ENCODE measurements around the gene PRKAB1. TPM values are rescaled to one million over a fixed set of nuclear protein-coding genes. Genes with fewer than 3 reads are reported as not detected.

Gene PRKAB1
- total RNA-seq, 2 donors from 2014 or later = 52.3 to 63.7 TPM

DNA sequence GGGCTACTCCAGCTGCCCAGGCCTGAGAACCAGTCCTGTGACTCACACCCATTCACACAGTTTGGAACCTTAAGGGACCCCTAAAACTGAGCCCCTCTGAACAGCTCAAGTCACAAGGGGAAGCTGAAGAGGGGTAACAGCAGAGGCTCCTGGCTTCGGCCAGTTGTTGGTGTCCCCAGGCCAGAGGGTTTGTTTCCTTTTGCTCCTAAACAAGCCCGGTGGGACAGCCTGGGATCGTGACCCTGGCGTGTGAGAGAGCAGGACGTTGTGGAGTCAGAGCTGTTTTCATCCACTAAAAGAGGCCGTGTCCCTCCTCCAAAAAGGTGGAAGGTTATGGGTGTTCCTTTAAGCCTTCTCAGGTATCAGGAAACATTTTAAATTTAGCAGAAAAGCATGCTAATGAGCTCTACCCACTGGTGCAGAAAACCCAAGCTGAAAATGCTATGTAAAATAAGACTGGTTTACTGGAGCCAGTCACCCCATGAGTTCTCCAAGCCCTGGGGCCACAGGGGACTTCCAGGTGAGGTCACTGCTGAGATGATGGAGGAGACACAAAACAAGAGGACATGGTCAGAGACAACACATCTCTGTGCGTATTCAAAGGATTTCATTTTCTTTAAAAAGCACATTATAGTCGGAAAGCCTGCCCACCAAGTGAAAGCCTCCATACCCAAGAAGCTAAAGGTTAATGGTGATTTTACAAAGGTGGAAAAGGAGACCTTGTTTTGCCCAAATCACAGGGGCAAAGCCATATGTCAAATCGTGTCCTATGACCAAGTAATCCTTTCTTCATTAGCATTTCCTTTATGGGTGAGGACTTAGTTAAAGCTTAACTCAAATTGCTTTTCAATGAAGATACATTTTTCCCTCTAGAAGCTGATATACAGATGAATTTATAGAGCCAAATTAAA is 14.1 kb downstream of the PRKAB1 start:
- peak overlapping the region in 1 of 2 donors; percentile 33 for H3K4me3 Mint-ChIP-seq
- H3K4me1 Mint-ChIP-seq (ENCODE audit: low read depth) = peaks cover 17% of the 10 kb centered on the region
- peaks cover 4 to 17% of the 10 kb centered on the region in 2 donors for H3K36me3 Mint-ChIP-seq (ENCODE audit: insufficient read depth in 2 of 2)
- no peaks in the 10 kb centered on the region for H3K9me3 Mint-ChIP-seq
- ATAC-seq (replicated peaks in 1 of 2) (peak; percentile 66 to 79), DNase-seq (peak in 1 of 2 donors; percentile 31)
- peak overlapping the region; percentile 89 for H3K27ac Mint-ChIP-seq
- H3K27me3 Mint-ChIP-seq (ENCODE audit: low read depth) = no peaks in the 10 kb centered on the region

DNA sequence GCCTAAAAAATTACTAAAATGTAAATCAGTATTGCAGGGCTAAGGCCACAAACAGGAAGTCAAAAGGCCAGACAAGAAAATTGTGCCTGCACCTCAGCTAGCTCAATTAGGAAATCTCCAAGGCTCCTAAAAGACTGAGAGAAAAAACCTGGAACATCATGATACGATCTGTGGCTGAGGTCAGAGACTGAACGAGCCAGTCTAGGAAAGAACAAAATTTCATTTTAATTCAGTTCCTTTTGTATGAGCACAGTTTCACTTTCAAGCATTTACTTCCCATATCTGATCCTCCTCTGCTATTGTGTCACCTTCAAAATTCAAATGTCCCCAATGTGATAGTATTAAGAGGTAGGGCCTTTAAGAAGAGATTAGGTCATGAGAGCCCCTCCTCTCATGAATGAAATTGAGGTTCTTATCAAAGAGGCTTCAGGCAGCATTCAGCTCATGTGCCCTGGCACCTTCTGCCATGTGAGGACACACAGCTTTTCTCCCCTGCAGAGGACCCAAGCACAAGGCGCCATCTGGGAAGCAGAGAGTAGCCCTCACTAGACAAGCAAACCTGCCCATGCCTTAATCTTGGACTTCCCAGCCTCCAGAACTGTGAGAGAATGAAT is 14.8 kb downstream of the PRKAB1 start:
- H3K9me3 Mint-ChIP-seq = no peaks in the 10 kb centered on the region
- peak overlapping the region; percentile 89 for H3K27ac Mint-ChIP-seq
- peak in 1 of 2 donors; percentile 40 for ATAC-seq (replicated peaks in 1 of 2)
- no peaks in the 10 kb centered on the region for H3K27me3 Mint-ChIP-seq (ENCODE audit: low read depth)
- H3K36me3 Mint-ChIP-seq (ENCODE audit: insufficient read depth in 2 of 2) = peaks cover 4 to 15% of the 10 kb centered on the region in 2 donors
- no peak overlapping the region for H3K4me3 Mint-ChIP-seq
- peaks cover 17% of the 10 kb centered on the region for H3K4me1 Mint-ChIP-seq (ENCODE audit: low read depth)
- no peak for DNase-seq

DNA sequence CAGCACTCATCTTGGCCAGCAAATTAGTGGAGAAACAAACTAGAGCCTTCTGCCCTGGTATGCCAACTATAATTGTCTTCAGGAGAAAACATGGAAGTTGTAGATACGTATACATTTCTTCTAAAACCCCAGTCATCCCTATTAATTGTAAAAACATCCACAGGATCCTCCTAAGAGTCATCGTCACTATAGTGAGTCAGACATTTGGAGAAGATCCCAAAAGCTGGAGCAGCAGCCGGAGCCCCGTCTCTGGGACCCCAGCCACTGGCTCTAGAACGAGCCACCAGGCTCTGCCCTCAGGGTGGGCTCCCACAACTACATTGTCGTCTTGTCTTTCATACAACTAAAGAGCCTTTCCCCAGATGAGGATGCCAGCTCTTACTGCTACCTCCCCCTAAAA is 15.5 kb downstream of the PRKAB1 start:
- Mint-ChIP-seq H3K27me3 (ENCODE audit: low read depth) (no peaks in the 10 kb centered on the region), H3K4me3 (no peak overlapping the region), H3K4me1 (ENCODE audit: low read depth) (peaks cover 17% of the 10 kb centered on the region), H3K36me3 (ENCODE audit: insufficient read depth in 2 of 2) (peaks cover 4 to 9% of the 10 kb centered on the region in 2 donors), H3K9me3 (no peaks in the 10 kb centered on the region), H3K27ac (no peak overlapping the region)
- ATAC-seq (replicated peaks in 1 of 2) (no peak), DNase-seq (no peak)

DNA sequence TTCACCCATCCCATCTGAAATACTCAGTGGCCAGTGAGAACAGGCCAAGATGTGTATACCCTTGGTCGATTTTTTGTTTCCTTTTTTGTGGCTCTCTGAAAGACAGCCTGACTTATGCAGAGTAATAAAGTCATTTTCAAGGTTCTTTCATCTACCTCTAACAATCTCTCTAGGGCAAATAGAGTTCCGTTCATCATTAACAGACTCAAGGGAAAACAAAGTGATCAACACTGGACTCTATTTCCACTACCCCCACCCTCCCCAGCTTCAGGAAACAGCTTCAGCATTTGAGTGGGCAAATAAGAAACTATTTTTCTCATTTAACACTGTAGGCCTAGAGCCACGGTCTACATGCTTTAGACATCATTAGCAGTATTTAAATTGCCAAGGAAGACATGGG is 15.9 kb downstream of the PRKAB1 start:
- DNase-seq (no peak), ATAC-seq (replicated peaks in 1 of 2) (no peak)
- H3K4me3 Mint-ChIP-seq = no peak overlapping the region
- H3K27ac Mint-ChIP-seq = no peak overlapping the region
- peaks cover 17% of the 10 kb centered on the region for H3K4me1 Mint-ChIP-seq (ENCODE audit: low read depth)
- no peaks in the 10 kb centered on the region for H3K27me3 Mint-ChIP-seq (ENCODE audit: low read depth)
- peaks cover 3 to 6% of the 10 kb centered on the region in 2 donors for H3K36me3 Mint-ChIP-seq (ENCODE audit: insufficient read depth in 2 of 2)
- H3K9me3 Mint-ChIP-seq = no peaks in the 10 kb centered on the region

DNA sequence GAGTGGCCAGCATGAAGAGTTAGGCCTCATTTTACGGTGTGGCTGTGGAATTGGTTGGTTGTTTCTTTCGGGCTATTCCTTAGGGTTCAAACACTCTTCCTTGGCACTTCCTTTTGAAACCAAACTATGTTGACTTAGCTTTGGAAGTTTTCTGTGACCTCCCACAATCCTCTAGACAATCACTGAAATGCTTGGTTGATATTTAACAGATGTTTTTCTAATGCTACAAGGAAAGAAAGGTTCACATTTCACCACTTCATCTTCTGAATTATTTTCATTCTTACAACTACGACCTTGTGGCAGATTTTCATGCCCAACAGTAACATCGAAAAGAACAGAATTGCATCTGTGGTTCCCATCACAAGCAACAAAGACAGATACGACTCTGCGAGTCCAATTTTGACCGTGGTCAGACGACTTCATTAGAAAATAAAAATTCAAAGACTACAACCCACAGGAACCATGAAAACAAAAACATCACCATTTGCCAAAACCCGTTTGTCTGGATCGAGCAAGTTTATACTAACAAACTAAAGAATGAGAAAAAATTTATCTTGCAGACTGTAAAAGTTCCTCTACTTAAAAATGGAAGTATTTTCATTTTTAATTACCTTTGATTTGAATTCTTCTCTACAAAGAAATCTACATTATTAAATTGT is 16.9 kb downstream of the PRKAB1 start:
- H3K27me3 Mint-ChIP-seq (ENCODE audit: low read depth) = no peaks in the 10 kb centered on the region
- DNase-seq (no peak), ATAC-seq (replicated peaks in 1 of 2) (no peak)
- H3K4me3 Mint-ChIP-seq = no peak overlapping the region
- no peaks in the 10 kb centered on the region for H3K9me3 Mint-ChIP-seq
- H3K4me1 Mint-ChIP-seq (ENCODE audit: low read depth) = peaks cover 17% of the 10 kb centered on the region
- no peak overlapping the region for H3K27ac Mint-ChIP-seq
- H3K36me3 Mint-ChIP-seq (ENCODE audit: insufficient read depth in 2 of 2) = peaks cover 3 to 4% of the 10 kb centered on the region in 2 donors

DNA sequence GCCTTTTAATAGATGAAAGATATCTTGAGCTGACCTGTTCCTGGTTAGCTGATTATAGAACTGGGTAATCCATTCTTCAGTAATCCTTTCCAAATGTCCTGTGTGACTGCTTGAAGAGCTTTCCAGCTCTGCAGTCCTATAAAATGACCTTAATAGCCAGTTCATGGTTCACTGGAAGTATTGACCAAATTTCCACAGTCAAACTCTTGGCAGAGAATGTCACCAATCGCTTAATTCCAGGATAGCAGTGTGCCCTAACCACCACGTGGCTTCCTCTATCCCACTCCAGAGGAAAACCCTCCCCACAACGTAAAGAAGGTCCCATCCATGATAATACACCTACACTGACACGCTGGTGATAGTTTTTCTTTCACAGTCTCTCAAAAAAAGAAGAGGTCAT is 17.4 kb downstream of the PRKAB1 start:
- Mint-ChIP-seq H3K36me3 (ENCODE audit: insufficient read depth in 2 of 2) (peaks cover 2 to 3% of the 10 kb centered on the region in 2 donors), H3K27ac (peak overlapping the region; percentile 23)

DNA sequence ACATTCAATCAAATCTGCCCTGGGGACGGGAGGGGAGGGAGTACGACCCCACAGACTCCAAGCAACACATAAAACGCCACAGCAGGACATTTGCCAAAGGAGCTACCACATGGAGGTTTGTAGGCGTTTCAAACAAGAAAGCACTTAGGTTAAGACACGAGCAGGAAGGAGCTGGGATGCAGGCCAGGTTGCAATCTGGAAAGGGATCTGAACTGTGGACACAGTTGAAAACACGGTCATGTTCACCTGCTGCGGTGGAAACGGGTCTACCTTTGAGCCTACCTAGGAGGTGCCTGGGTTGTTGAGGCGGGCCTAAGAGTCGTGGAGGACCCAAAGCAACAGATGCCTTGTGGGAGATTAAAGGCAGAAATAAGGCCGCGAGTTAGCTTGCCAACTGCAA is 18.4 kb downstream of the PRKAB1 start:
- Mint-ChIP-seq H3K36me3 (ENCODE audit: insufficient read depth in 2 of 2) (peaks cover 2 to 3% of the 10 kb centered on the region in 2 donors), H3K27me3 (ENCODE audit: low read depth) (no peaks in the 10 kb centered on the region), H3K4me1 (ENCODE audit: low read depth) (peaks cover 17% of the 10 kb centered on the region), H3K9me3 (no peaks in the 10 kb centered on the region), H3K4me3 (no peak overlapping the region), H3K27ac (no peak overlapping the region)
- DNase-seq (no peak), ATAC-seq (replicated peaks in 1 of 2) (no peak)

More for the DNA sequence above, 17.4 kb downstream of the PRKAB1 start:
- no peak overlapping the region for H3K4me3 Mint-ChIP-seq
- ATAC-seq (replicated peaks in 1 of 2) (no peak), DNase-seq (no peak)
- no peaks in the 10 kb centered on the region for H3K9me3 Mint-ChIP-seq
- no peaks in the 10 kb centered on the region for H3K27me3 Mint-ChIP-seq (ENCODE audit: low read depth)
- H3K4me1 Mint-ChIP-seq (ENCODE audit: low read depth) = peaks cover 17% of the 10 kb centered on the region

DNA sequence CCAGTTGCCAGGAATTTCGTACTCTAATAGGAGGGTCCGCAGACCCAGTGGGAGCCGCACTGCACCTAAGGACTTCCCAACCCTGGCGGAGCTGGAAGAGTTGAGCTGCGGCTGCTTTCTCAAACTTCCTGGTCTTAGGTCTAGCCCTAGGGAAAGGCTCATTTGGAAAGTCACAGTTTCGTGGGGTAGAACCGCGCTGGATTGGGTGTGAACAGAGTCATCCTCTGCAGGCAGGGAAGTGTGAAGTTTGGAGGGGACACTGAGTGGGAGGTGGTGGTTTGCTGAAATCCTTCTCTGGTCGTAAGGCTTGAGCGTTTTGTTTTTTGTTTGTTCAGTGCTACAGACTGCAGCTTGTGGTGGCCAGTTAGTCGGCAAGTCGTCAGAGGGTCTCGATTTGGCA is 18.8 kb downstream of the PRKAB1 start:
- no peak overlapping the region for H3K4me3 Mint-ChIP-seq
- no peaks in the 10 kb centered on the region for H3K9me3 Mint-ChIP-seq
- H3K27me3 Mint-ChIP-seq (ENCODE audit: low read depth) = no peaks in the 10 kb centered on the region
- H3K36me3 Mint-ChIP-seq (ENCODE audit: insufficient read depth in 2 of 2) = peaks cover 2 to 3% of the 10 kb centered on the region in 2 donors
- no peak overlapping the region for H3K27ac Mint-ChIP-seq
- ATAC-seq (replicated peaks in 1 of 2) = no peak
- DNase-seq = no peak
- peaks cover 13% of the 10 kb centered on the region for H3K4me1 Mint-ChIP-seq (ENCODE audit: low read depth)

DNA sequence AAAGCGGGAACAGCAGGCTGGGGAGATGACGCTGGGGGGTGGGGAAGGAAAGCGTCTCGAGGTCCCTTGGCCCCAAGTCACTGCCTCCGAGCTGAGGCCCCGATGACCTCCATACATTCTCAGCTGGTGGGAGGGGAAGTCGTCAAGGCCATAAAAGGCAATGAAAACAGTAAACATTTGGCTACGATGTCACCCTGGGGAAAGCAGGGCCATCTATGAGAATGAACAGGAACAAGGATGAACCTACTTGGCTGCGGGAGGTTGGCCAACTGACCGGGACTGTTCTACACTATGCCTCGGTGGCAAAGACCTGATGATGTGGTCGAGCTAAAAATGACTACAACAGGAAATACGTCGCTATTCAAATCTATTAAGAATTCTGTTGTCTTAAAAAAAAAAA is 19.5 kb downstream of the PRKAB1 start:
- DNase-seq (no peak), ATAC-seq (replicated peaks in 1 of 2) (no peak)
- peaks cover 6% of the 10 kb centered on the region for H3K4me1 Mint-ChIP-seq (ENCODE audit: low read depth)
- H3K27ac Mint-ChIP-seq = no peak overlapping the region
- H3K36me3 Mint-ChIP-seq (ENCODE audit: insufficient read depth in 2 of 2) = peaks cover 2 to 3% of the 10 kb centered on the region in 2 donors
- H3K4me3 Mint-ChIP-seq = no peak overlapping the region
- H3K27me3 Mint-ChIP-seq (ENCODE audit: low read depth) = no peaks in the 10 kb centered on the region
- H3K9me3 Mint-ChIP-seq = no peaks in the 10 kb centered on the region

DNA sequence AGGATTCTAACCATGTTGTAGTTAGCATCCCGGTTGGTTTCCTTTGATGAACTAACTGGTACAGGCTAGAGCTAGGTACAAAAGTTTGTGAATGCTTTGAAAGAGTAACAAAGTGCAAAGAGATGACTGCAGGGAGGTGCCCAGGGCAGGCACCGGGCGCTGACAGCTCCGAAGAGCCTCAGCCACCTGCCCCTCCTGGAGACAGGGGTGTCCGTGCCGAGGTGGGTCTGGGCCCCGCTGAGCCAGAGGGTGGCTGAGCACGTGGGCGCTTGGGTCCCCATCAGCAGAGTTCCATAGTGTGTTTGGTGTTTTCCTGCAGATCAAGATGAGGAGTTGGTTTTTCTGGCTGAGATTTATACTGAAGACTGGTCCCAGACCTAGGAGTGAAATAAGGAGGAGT is 19.9 kb downstream of the PRKAB1 start:
- DNase-seq (no peak), ATAC-seq (replicated peaks in 1 of 2) (no peak)
- Mint-ChIP-seq H3K4me1 (ENCODE audit: low read depth) (peaks cover 2% of the 10 kb centered on the region), H3K36me3 (ENCODE audit: insufficient read depth in 2 of 2) (peaks cover 2 to 3% of the 10 kb centered on the region in 2 donors), H3K27me3 (ENCODE audit: low read depth) (no peaks in the 10 kb centered on the region), H3K27ac (no peak overlapping the region), H3K9me3 (no peaks in the 10 kb centered on the region), H3K4me3 (no peak overlapping the region)

DNA sequence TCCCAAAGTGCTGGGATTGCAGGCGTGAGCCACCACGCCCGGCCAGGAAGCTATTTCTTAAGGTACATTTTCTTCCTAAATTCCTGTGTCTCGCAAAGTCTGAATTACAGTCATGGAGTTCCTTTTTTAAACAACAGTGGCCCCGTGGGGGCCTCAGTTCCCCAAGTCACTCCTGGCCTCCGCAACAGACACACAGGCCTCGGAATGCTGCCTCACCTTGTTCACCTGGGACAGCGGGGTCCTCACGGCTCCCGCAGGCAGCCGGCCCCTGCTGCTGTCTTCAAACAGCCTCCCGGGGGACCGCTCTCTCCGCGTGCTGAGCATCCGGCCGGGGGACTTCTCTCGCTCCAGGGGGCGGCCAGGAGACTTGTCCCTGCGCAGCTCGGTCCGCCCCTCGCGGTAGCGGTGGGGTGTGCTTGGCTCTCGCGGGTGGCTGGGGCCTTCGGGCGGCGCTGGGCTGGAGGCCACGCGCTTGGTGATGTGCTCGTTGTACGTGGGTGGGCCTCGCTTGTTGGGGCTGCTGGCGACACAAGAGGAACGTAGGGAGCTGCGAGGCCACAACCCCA is 22.1 kb downstream of the PRKAB1 start:
- no peak overlapping the region for H3K27ac Mint-ChIP-seq
- H3K27me3 Mint-ChIP-seq (ENCODE audit: low read depth) = no peaks in the 10 kb centered on the region
- H3K4me3 Mint-ChIP-seq = no peak overlapping the region
- no peaks in the 10 kb centered on the region for H3K9me3 Mint-ChIP-seq
- no peaks in the 10 kb centered on the region for H3K4me1 Mint-ChIP-seq (ENCODE audit: low read depth)
- peaks cover 2 to 3% of the 10 kb centered on the region in 2 donors for H3K36me3 Mint-ChIP-seq (ENCODE audit: insufficient read depth in 2 of 2)
- DNase-seq = no peak
- ATAC-seq (replicated peaks in 1 of 2) = no peak

DNA sequence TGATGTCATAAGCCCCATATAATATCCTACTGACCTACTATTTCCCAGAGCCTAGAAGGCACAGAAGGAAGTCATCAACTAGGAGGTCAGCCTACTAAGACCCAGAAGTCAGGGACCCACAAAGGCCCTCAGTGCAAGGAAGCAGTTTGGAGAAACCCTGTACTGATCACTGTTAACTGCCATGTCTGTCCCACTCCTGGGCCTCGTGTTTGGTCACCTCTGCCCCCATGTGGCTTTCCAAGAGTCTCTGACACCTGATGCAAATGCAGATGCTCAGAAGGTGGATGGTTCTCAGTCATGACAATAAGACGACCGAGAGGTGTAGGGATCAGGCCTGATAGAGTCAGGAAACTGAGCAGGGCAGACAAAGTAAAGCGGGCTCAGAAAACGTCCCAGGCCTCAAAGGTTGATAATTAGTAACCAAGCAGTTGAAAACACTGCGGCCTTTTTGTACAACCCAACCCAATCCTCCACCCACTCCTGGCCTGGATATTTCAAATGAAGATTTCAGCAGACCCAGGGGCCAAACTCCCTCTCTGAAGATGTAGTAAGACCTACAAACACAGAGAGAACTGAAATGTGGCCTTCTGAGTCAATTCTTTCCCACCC is 23.4 kb downstream of the PRKAB1 start:
- no peaks in the 10 kb centered on the region for H3K4me1 Mint-ChIP-seq (ENCODE audit: low read depth)
- H3K36me3 Mint-ChIP-seq (ENCODE audit: insufficient read depth in 2 of 2) = peaks cover 2 to 3% of the 10 kb centered on the region in 2 donors
- no peak for DNase-seq
- no peak overlapping the region for H3K27ac Mint-ChIP-seq
- no peak for ATAC-seq (replicated peaks in 1 of 2)
- H3K4me3 Mint-ChIP-seq = no peak overlapping the region
- H3K27me3 Mint-ChIP-seq (ENCODE audit: low read depth) = no peaks in the 10 kb centered on the region
- H3K9me3 Mint-ChIP-seq = no peaks in the 10 kb centered on the region
